ENCODE data around the gene FGF14. TPM values are rescaled to one million over a fixed set of nuclear protein-coding genes. Genes with fewer than 3 reads are reported as not detected.

The FGF14 gene
- total RNA-seq, 1 experiment from 2014 or later: 0.22 TPM

DNA sequence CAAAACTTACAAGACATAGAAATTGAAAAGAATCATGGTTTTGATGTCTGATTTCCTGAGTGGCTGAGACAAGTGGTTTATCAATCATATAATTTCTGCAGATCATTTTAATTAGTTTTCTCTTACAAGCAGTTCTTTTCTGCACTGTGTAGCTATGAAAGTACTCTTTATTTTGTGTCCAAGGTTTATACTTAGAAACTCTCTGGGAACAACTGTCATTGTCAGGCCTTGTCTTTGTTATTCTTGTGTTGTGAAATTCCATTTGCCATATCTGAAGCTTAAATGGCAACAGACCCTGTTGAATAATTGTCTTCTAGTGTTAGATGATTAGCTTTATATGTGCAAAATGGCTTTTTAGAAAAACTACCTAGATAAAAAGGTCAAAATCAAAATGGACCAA lies 312.1 kb downstream of the FGF14 start:
- no peaks in the 10 kb centered on the region for H3K27me3 Mint-ChIP-seq (ENCODE audit: low read depth)
- no peak overlapping the region for H3K14ac ChIP-seq (ENCODE audit: insufficient read depth, low read length)
- no peaks in the 10 kb centered on the region for H3K4me1 Mint-ChIP-seq
- H4K91ac ChIP-seq (ENCODE audit: insufficient read length, low read depth, low read length): no peak overlapping the region
- TF ChIP-seq, protein P1, sequence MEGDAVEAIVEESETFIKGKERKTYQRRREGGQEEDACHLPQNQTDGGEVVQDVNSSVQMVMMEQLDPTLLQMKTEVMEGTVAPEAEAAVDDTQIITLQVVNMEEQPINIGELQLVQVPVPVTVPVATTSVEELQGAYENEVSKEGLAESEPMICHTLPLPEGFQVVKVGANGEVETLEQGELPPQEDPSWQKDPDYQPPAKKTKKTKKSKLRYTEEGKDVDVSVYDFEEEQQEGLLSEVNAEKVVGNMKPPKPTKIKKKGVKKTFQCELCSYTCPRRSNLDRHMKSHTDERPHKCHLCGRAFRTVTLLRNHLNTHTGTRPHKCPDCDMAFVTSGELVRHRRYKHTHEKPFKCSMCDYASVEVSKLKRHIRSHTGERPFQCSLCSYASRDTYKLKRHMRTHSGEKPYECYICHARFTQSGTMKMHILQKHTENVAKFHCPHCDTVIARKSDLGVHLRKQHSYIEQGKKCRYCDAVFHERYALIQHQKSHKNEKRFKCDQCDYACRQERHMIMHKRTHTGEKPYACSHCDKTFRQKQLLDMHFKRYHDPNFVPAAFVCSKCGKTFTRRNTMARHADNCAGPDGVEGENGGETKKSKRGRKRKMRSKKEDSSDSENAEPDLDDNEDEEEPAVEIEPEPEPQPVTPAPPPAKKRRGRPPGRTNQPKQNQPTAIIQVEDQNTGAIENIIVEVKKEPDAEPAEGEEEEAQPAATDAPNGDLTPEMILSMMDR (conservative IDR thresholded peaks at IDR 0.05): no peak
- H3K9me3 Mint-ChIP-seq: no peaks in the 10 kb centered on the region
- H3K79me1 ChIP-seq (ENCODE audit: insufficient read depth, low read depth, low read length, poor library complexity, severe bottlenecking): no peaks in the 10 kb centered on the region
- H3K9ac ChIP-seq (ENCODE audit: extremely low read depth, insufficient read length, low read length): no peak overlapping the region
- H2BK15ac ChIP-seq (ENCODE audit: low read depth, low read length): no peak overlapping the region
- no peaks in the 10 kb centered on the region for H3K4me1 ChIP-seq (ENCODE audit: insufficient read depth, low read length)
- no peak overlapping the region for H3K23ac ChIP-seq (ENCODE audit: insufficient read length, low read depth, low read length)
- no peak overlapping the region for H3T11ph ChIP-seq (ENCODE audit: low read length)
- H3K18ac ChIP-seq (ENCODE audit: insufficient read length, low read depth, low read length): no peak overlapping the region
- no peak for DNase-seq
- H3K27ac ChIP-seq (ENCODE audit: insufficient read length, low read depth, low read length): no peak overlapping the region
- no peak overlapping the region for H2BK20ac ChIP-seq (ENCODE audit: low read depth, low read length, poor library complexity, severe bottlenecking)
- H4K8ac ChIP-seq (replicated peaks; ENCODE audit: insufficient read length, low read depth, low read length): no peak overlapping the region
- H2AK5ac ChIP-seq (ENCODE audit: insufficient read length, low read length): no peak overlapping the region
- no peak overlapping the region for H2BK12ac ChIP-seq (ENCODE audit: insufficient read length, low read depth, low read length)
- no peak overlapping the region for H3K56ac ChIP-seq (ENCODE audit: insufficient read length, low read depth, low read length)
- H3K36me3 Mint-ChIP-seq (ENCODE audit: insufficient read depth in 1 of 3, low read depth in 3 of 3): no peaks in the 10 kb centered on the region
- H3K4me2 ChIP-seq (ENCODE audit: insufficient read depth, insufficient read length, low read length): no peak overlapping the region
- no peak overlapping the region for H3K4ac ChIP-seq (ENCODE audit: low read depth, low read length)
- H4K20me1 ChIP-seq (ENCODE audit: control insufficient read depth, insufficient read depth, insufficient read length): no peaks in the 10 kb centered on the region
- no peak overlapping the region for H2AFZ ChIP-seq (ENCODE audit: low read length)
- no peak overlapping the region for H4K5ac ChIP-seq (ENCODE audit: insufficient read length, low read depth, low read length)
- no peaks in the 10 kb centered on the region for H3K23me2 ChIP-seq (ENCODE audit: insufficient read length, low read depth, low read length, poor library complexity, severe bottlenecking)
- no peak overlapping the region for H3K4me3 Mint-ChIP-seq
- no peaks in the 10 kb centered on the region for H3K9me3 ChIP-seq (ENCODE audit: control insufficient read depth, low read depth, low read length)
- no peak overlapping the region for H2BK5ac ChIP-seq (ENCODE audit: insufficient read length, low read length)
- H2BK120ac ChIP-seq (ENCODE audit: low read depth, low read length, poor library complexity, severe bottlenecking): no peak overlapping the region
- no peak overlapping the region for H3K27ac Mint-ChIP-seq
- no peaks in the 10 kb centered on the region for H3K79me2 ChIP-seq (ENCODE audit: insufficient read depth, low read length)
- no peaks in the 10 kb centered on the region for H3K27me3 ChIP-seq (ENCODE audit: insufficient read depth, low read length)

All from H9 (cell line).